Activated CD8-positive, alpha-beta T cell treated with anti-CD3 and anti-CD28 coated beads for 36 hours (primary cell): ENCODE results near the gene TRAPPC2L. TPM values are rescaled to one million over a fixed set of nuclear protein-coding genes. Genes with fewer than 3 reads are reported as not detected.

Source experiments
- ATAC-seq: fragments of 200-7000 bp; cut with Tn5 transposase; one replicate; pipeline ENCODE4 v1.10.0; 2021; ENCODE audit warnings: mild to moderate bottlenecking, moderate library complexity
- CTCF ChIA-PET: fragments of 350-600 bp; sonication (Branson Sonifier 250); formaldehyde crosslinking; loops from one replicate; lab custom pipeline; 2021; ENCODE audit warnings: antibody characterized with exemption; lab: Charles Lee
- POLR2A ChIA-PET: fragments of 350-600 bp; sonication (Branson Sonifier 250); formaldehyde crosslinking; loops from one replicate; lab custom pipeline; 2021; ENCODE audit warnings: antibody characterized with exemption; lab: Charles Lee
- DNase-seq: peaks from one replicate; pipeline ENCODE4 v3.0.0-alpha.2; 2020
- H3K27ac Mint-ChIP-seq: one replicate; pipeline ENCODE4 v1.8.0; 2021; ENCODE audit warnings: mild to moderate bottlenecking, mixed read lengths
- H3K27me3 Mint-ChIP-seq: one replicate; pipeline ENCODE4 v1.8.0; 2021; ENCODE audit warnings: mixed read lengths
- H3K36me3 Mint-ChIP-seq: one replicate; pipeline ENCODE4 v1.8.0; 2021; ENCODE audit warnings: low read depth, mixed read lengths
- H3K4me1 Mint-ChIP-seq: one replicate; pipeline ENCODE4 v1.8.0; 2021; ENCODE audit warnings: low read depth, mixed read lengths
- H3K4me3 Mint-ChIP-seq: one replicate; pipeline ENCODE4 v1.8.0; 2021; ENCODE audit warnings: mild to moderate bottlenecking, moderate library complexity, mixed read lengths
- H3K9me3 Mint-ChIP-seq: one replicate; pipeline ENCODE4 v1.8.0; 2021; ENCODE audit warnings: mixed read lengths
- CTCF ChIP-seq: fragments of 200-600 bp; IDR thresholded peaks from one replicate; pipeline ENCODE4 v1.8.0; 2022; ENCODE audit warnings: antibody characterized with exemption, mild to moderate bottlenecking
- intact Hi-C: fragments of 100-400 bp; cut with micrococcal nuclease; formaldehyde crosslinking; loops from one replicate; pipeline ENCODE4 v1.10.0; 2022
- total RNA-seq, 2 experiments: library from RNA; stranded (reverse); gene quantifications; one replicate each; pipeline ENCODE4 v1.2.3, GENCODE V29; 2021

Gene TRAPPC2L
- total RNA-seq, 2 experiments from 2014 or later = 56.4 to 61.9 TPM

- no peak for ATAC-seq
- ChIA-PET POLR2A (no interaction called here), CTCF (no interaction called here)
- Mint-ChIP-seq H3K4me1 (no peaks in the 10 kb centered on the region), H3K27me3 (no peaks in the 10 kb centered on the region), H3K27ac (no peak overlapping the region), H3K36me3 (no peaks in the 10 kb centered on the region), H3K4me3 (no peak overlapping the region), H3K9me3 (no peaks in the 10 kb centered on the region)
- intact Hi-C loops = no loop called here
- no peak for DNase-seq
- no peak for TF ChIP-seq CTCF
These were observed 55.0 kb downstream of the TRAPPC2L start for GRCh38 chr16:88911946-88912310.

Other genes with a start within 250 kb of the TRAPPC2L start
- under 1 TPM in 1 of 2 experiments, not detected in 1; 0.31 TPM for gene IL17C, start 218.6 kb upstream of the TRAPPC2L start, total RNA-seq
- gene CYBA, start 206.1 kb upstream of the TRAPPC2L start, total RNA-seq = 100 to 1,000 TPM; 230 to 236 TPM
- 10 to 100 TPM; 83.1 to 89.9 TPM for gene MVD, start 194.0 kb upstream of the TRAPPC2L start, total RNA-seq
- gene SNAI3, start 170.6 kb upstream of the TRAPPC2L start, total RNA-seq = 1 to 10 TPM; 5.2 to 5.3 TPM
- gene RNF166, start 150.7 kb upstream of the TRAPPC2L start, total RNA-seq = 10 to 100 TPM; 80.7 to 82.4 TPM
- 10 to 100 TPM; 37.1 to 37.8 TPM for gene CTU2, start 150.6 kb upstream of the TRAPPC2L start, total RNA-seq
- gene PIEZO1, start 71.9 kb upstream of the TRAPPC2L start, total RNA-seq = 10 to 100 TPM; 87.7 to 91.8 TPM
- gene CDT1, start 53.3 kb upstream of the TRAPPC2L start, total RNA-seq = 100 to 1,000 TPM; 180 to 182 TPM
- gene APRT, start 45.2 kb upstream of the TRAPPC2L start, total RNA-seq = 100 to 1,000 TPM; 236 to 240 TPM
- gene GALNS, start 180 bp upstream of the TRAPPC2L start, total RNA-seq = 10 to 100 TPM; 24.5 to 25.4 TPM
- gene PABPN1L, start 9.5 kb downstream of the TRAPPC2L start, total RNA-seq = not detected
- gene CBFA2T3, start 120.1 kb downstream of the TRAPPC2L start, total RNA-seq = under 1 TPM; 0.14 to 0.34 TPM
- gene ACSF3, start 236.7 kb downstream of the TRAPPC2L start, total RNA-seq = 10 to 100 TPM; 44.6 to 45.9 TPM